ENCODE measurements around the gene NTN5.
A peak's percentile ranks its signal among the peaks of the same experiment; 100 is the strongest.
"Not testable (repeated sequence)": the region's sequence is repeated elsewhere in the genome, so short reads cannot be mapped to it uniquely, and the experiment has no call there.

Gene NTN5

GRCh38 chr19:48669903-48670668 is 2.7 kb downstream of the NTN5 start:
- no peak for DNase-seq (ENCODE audit: low read depth, low spot score)

- no peak for DNase-seq (ENCODE audit: low read depth, low spot score)
Observed at GRCh38 chr19:48668761-48669160, 4.1 kb downstream of the NTN5 start.

- DNase-seq (ENCODE audit: low read depth, low spot score): no peak
Observed at GRCh38 chr19:48668332-48668731, 4.5 kb downstream of the NTN5 start.

GRCh38 chr19:48665786-48666185 is 7.0 kb downstream of the NTN5 start:
- no peak for DNase-seq (ENCODE audit: low read depth, low spot score)

- DNase-seq (ENCODE audit: low read depth, low spot score): no peak
Observed at GRCh38 chr19:48664476-48664875, 8.3 kb downstream of the NTN5 start.

- no peak for DNase-seq (ENCODE audit: low read depth, low spot score)
Observed at GRCh38 chr19:48663667-48664066, 9.2 kb downstream of the NTN5 start.

GRCh38 chr19:48661711-48662090 is 11.1 kb downstream of the NTN5 start:
- no peak for DNase-seq (ENCODE audit: low read depth, low spot score)

GRCh38 chr19:48660852-48661710 is 11.7 kb downstream of the NTN5 start:
- peak; percentile 75 for DNase-seq (ENCODE audit: low read depth, low spot score)

- no peak for DNase-seq (ENCODE audit: low read depth, low spot score)
Observed at GRCh38 chr19:48659768-48660167, 13.0 kb downstream of the NTN5 start.

GRCh38 chr19:48658483-48658882 is 14.3 kb downstream of the NTN5 start:
- DNase-seq (ENCODE audit: low read depth, low spot score): no peak

GRCh38 chr19:48657828-48658227 is 15.0 kb downstream of the NTN5 start:
- not testable (repeated sequence) for DNase-seq (ENCODE audit: low read depth, low spot score)

- DNase-seq (ENCODE audit: low read depth, low spot score): no peak
Observed at GRCh38 chr19:48656840-48657474, 15.9 kb downstream of the NTN5 start.

- no peak for DNase-seq (ENCODE audit: low read depth, low spot score)
Observed at GRCh38 chr19:48654299-48655059, 18.3 kb downstream of the NTN5 start.

GRCh38 chr19:48651683-48652048 is 21.2 kb downstream of the NTN5 start:
- no peak for DNase-seq (ENCODE audit: low read depth, low spot score)

- no peak for DNase-seq (ENCODE audit: low read depth, low spot score)
Observed at GRCh38 chr19:48650974-48651682, 21.7 kb downstream of the NTN5 start.

- DNase-seq (ENCODE audit: low read depth, low spot score): no peak
Observed at GRCh38 chr19:48648134-48648533, 24.7 kb downstream of the NTN5 start.

- DNase-seq (ENCODE audit: low read depth, low spot score): no peak
Observed at GRCh38 chr19:48646722-48647216, 26.0 kb downstream of the NTN5 start.

GRCh38 chr19:48646001-48646721 is 26.7 kb downstream of the NTN5 start, which contains the start of gene CA11:
Gene CA11 (minus strand): TSS chr19:48646187. CDS start chr19:48645632, 555 bp downstream.
- DNase-seq (ENCODE audit: low read depth, low spot score): peak; percentile 90

- peak; percentile 73 for DNase-seq (ENCODE audit: low read depth, low spot score)
Observed at GRCh38 chr19:48645620-48646000, 27.2 kb downstream of the NTN5 start.

Measured in ELF-1 (cell line).